ENCODE results near the gene NEK4. TPM values are rescaled to one million over a fixed set of nuclear protein-coding genes. Genes with fewer than 3 reads are reported as not detected.

The NEK4 gene
- polyA plus RNA-seq, 1 of the 3 experiments (the other 2 are of a cell fraction): 8.8 TPM

GRCh38 chr3:52791366-52791765 lies 20.6 kb upstream of the NEK4 start:
- WGBS (ENCODE audit: low lambda C conversion rate): 78% methylated on average over 5 of the region's 12 CpGs
- no peaks in the 10 kb centered on the region for H3K27me3 ChIP-seq (ENCODE audit: insufficient read depth)
- ChIA-PET CTCF (interaction anchor here (1.0 to 1.9 kb wide), 4 partner anchors 8 to 55 kb away, joined by 3 to 5 read pairs (median 4); no protein-coding TSS in a partner anchor), POLR2A (interaction anchor here (1.8 kb wide), 1 partner anchor 11 kb away, joined by 6 read pairs; no protein-coding TSS in a partner anchor)
- no peak overlapping the region for H3K4me3 ChIP-seq (ENCODE audit: low read depth in 2 of 2, low read length in 1 of 2)
- H3K9me3 ChIP-seq: no peaks in the 10 kb centered on the region
- H3K4me2 ChIP-seq: no peak overlapping the region
- no peak for DNase-seq
- H3K79me2 ChIP-seq (ENCODE audit: insufficient read depth): no peaks in the 10 kb centered on the region
- no peak for TF ChIP-seq SMC3 (IDR thresholded peaks at IDR 0.05; ENCODE audit: low read depth, low read length)
- TF ChIP-seq USF2 (IDR thresholded peaks at IDR 0.05; ENCODE audit: borderline replicate concordance, low read depth, low read length): no peak
- no peak for TF ChIP-seq NRF1 (IDR thresholded peaks at IDR 0.05; ENCODE audit: low read depth, low read length)
- TF ChIP-seq GABPA (IDR thresholded peaks at IDR 0.05; ENCODE audit: low read depth): no peak
- no peak for TF ChIP-seq PBX3 (IDR thresholded peaks at IDR 0.05)
- TF ChIP-seq TCF12 (IDR thresholded peaks at IDR 0.05): no peak
- TF ChIP-seq JUND (IDR thresholded peaks at IDR 0.05): no peak
- no peak for TF ChIP-seq USF1 (IDR thresholded peaks at IDR 0.05; ENCODE audit: borderline replicate concordance, low read depth)
- TF ChIP-seq ZBTB33 (IDR thresholded peaks at IDR 0.05; ENCODE audit: borderline replicate concordance, low read depth): no peak
- no peak for TF ChIP-seq SIN3A (IDR thresholded peaks at IDR 0.05; ENCODE audit: borderline replicate concordance, low read depth, low read length)
- no peak for TF ChIP-seq CHD2 (IDR thresholded peaks at IDR 0.05; ENCODE audit: low read length, partially characterized antibody)
- no peak for TF ChIP-seq GATA2 (CRISPR knock-in tag; IDR thresholded peaks at IDR 0.05)
- TF ChIP-seq RAD21 (IDR thresholded peaks at IDR 0.05; ENCODE audit: low read length): no peak
- TF ChIP-seq EZH2phosphoT487 (IDR thresholded peaks at IDR 0.05; ENCODE audit: borderline replicate concordance, low read depth): no peak
- TF ChIP-seq FOXM1 (IDR thresholded peaks at IDR 0.05; ENCODE audit: low read depth): no peak
- TF ChIP-seq FOSL2 (IDR thresholded peaks at IDR 0.05; ENCODE audit: borderline replicate concordance, low read depth): no peak
- no peak overlapping the region for H3K9ac ChIP-seq
- no peaks in the 10 kb centered on the region for H3K9me2 ChIP-seq
- H3K27ac ChIP-seq (ENCODE audit: low read depth in 2 of 2, low read length in 1 of 2): no peak overlapping the region
- no peaks in the 10 kb centered on the region for H3F3A ChIP-seq (replicated peaks; ENCODE audit: insufficient read depth)
- no peak overlapping the region for H2AFZ ChIP-seq (ENCODE audit: low read depth)
- H4K20me1 ChIP-seq (ENCODE audit: insufficient read depth): no peaks in the 10 kb centered on the region
- no peaks in the 10 kb centered on the region for H3K36me3 ChIP-seq (replicated peaks in 1 of 2; ENCODE audit: control insufficient read depth in 1 of 2, insufficient read depth in 2 of 2, low read length in 1 of 2)
- peaks cover 0 to 3% of the 10 kb centered on the region in 2 experiments; a peak in 1 of 4 replicates for H3K4me1 ChIP-seq (ENCODE audit: control insufficient read depth in 1 of 2, insufficient read depth in 2 of 2, low read depth in 1 of 2, low read length in 1 of 2)
